SK-N-MC (cell line): ENCODE data around the gene ODF2L.

ENCODE experiments used
- DNase-seq: peaks from one replicate; pipeline ENCODE4 v3.0.0-alpha.2; 2011; ENCODE audit warnings: low read depth, low spot score
- H3K27ac ChIP-seq: fragments of 200-600 bp; sonication (generic); 2 replicates; pipeline ENCODE4 v1.5.1; 2016; ENCODE audit warnings: mixed run types
- H3K36me3 ChIP-seq: fragments of 200-600 bp; sonication (generic); 2 replicates; pipeline ENCODE4 v1.6.1; 2017; ENCODE audit warnings: antibody characterized with exemption, low read length, mixed read lengths; ENCODE audit not compliant: insufficient read depth
- H3K4me3 ChIP-seq: fragments of 200-600 bp; sonication (generic); 2 replicates; pipeline ENCODE4 v1.5.1; 2016
- H3K9ac ChIP-seq: fragments of 200-600 bp; sonication (generic); 2 replicates; pipeline ENCODE4 v1.8.0; 2017; ENCODE audit warnings: mixed run types, mixed read lengths; ENCODE audit not compliant: insufficient read length
- H3K9me3 ChIP-seq: fragments of 200-600 bp; sonication (generic); 2 replicates; pipeline ENCODE4 v1.6.1; 2017; ENCODE audit warnings: low read depth, mild to moderate bottlenecking, antibody characterized with exemption, low read length, moderate library complexity, mixed read lengths
- EZH2 ChIP-seq: fragments of 200-600 bp; sonication (generic); IDR thresholded peaks from one replicate; pipeline ENCODE4 v1.6.1; 2017; ENCODE audit warnings: antibody characterized with exemption
- FOXP2 ChIP-seq: optimal IDR thresholded peaks from 2 replicates; pipeline ENCODE3; 2011; ENCODE audit warnings: mild to moderate bottlenecking, moderate library complexity; ENCODE audit not compliant: insufficient read depth; ENCODE audit errors: extremely low read length, control extremely low read depth
- POLR2AphosphoS5 ChIP-seq: IDR thresholded peaks from 2 replicates; pipeline ENCODE4 v1.6.1; 2012; ENCODE audit warnings: mild to moderate bottlenecking, low read depth, low read length, borderline replicate concordance

Gene ODF2L

GRCh38 chr1:86346388-86346787 lies 49.7 kb downstream of the ODF2L start:
- Histone ChIP-seq H3K9me3 (no peaks in the 10 kb centered on the region), H3K4me3 (no peak overlapping the region), H3K36me3 (no peaks in the 10 kb centered on the region), H3K9ac (no peak overlapping the region), H3K27ac (no peak overlapping the region)
- DNase-seq: no peak
- TF ChIP-seq EZH2 (no peak), POLR2AphosphoS5 (no peak), FOXP2 (no peak)

GRCh38 chr1:86345042-86345441 lies 51.1 kb downstream of the ODF2L start:
- no peaks in the 10 kb centered on the region for H3K36me3 ChIP-seq
- H3K9me3 ChIP-seq: no peaks in the 10 kb centered on the region
- TF ChIP-seq POLR2AphosphoS5: no peak
- TF ChIP-seq FOXP2: no peak
- no peak for TF ChIP-seq EZH2
- DNase-seq: no peak
- no peak overlapping the region for H3K27ac ChIP-seq
- H3K9ac ChIP-seq: no peak overlapping the region
- H3K4me3 ChIP-seq: no peak overlapping the region

- Histone ChIP-seq H3K36me3 (no peaks in the 10 kb centered on the region), H3K9ac (no peak overlapping the region), H3K27ac (peak overlapping the region; percentile 73; the same call in 1 of the 2 replicates), H3K4me3 (no peak overlapping the region), H3K9me3 (no peaks in the 10 kb centered on the region)
- TF ChIP-seq FOXP2 (no peak), POLR2AphosphoS5 (no peak), EZH2 (no peak)
- DNase-seq: no peak
Observed at GRCh38 chr1:86339906-86340305, 56.2 kb downstream of the ODF2L start.

GRCh38 chr1:86339014-86339812 lies 56.9 kb downstream of the ODF2L start:
- DNase-seq: no peak

GRCh38 chr1:86335916-86336315 lies 60.2 kb downstream of the ODF2L start:
- DNase-seq: no peak
- H3K9me3 ChIP-seq: no peaks in the 10 kb centered on the region
- no peak overlapping the region for H3K27ac ChIP-seq
- TF ChIP-seq EZH2: no peak
- no peak for TF ChIP-seq FOXP2
- no peak for TF ChIP-seq POLR2AphosphoS5
- H3K9ac ChIP-seq: no peak overlapping the region
- H3K36me3 ChIP-seq: no peaks in the 10 kb centered on the region
- no peak overlapping the region for H3K4me3 ChIP-seq

More at GRCh38 chr1:86339014-86339812, 56.9 kb downstream of the ODF2L start:
- peak overlapping the region; percentile 73; the same call in 1 of the 2 replicates for H3K27ac ChIP-seq
- H3K9me3 ChIP-seq: no peaks in the 10 kb centered on the region
- H3K36me3 ChIP-seq: no peaks in the 10 kb centered on the region
- TF ChIP-seq EZH2 (no peak), FOXP2 (no peak), POLR2AphosphoS5 (no peak)
- H3K9ac ChIP-seq: no peak overlapping the region
- H3K4me3 ChIP-seq: 0 out of 2 replicates have a peak overlapping the region, but pooled peaks have one; percentile 15

GRCh38 chr1:86325264-86325663 lies 70.9 kb downstream of the ODF2L start:
- H3K9ac ChIP-seq: no peak overlapping the region
- no peak overlapping the region for H3K4me3 ChIP-seq
- H3K36me3 ChIP-seq: no peaks in the 10 kb centered on the region
- no peak overlapping the region for H3K27ac ChIP-seq
- no peak for TF ChIP-seq POLR2AphosphoS5
- no peak for TF ChIP-seq EZH2
- H3K9me3 ChIP-seq: no peaks in the 10 kb centered on the region
- no peak for DNase-seq

- no peak overlapping the region for H3K27ac ChIP-seq
- H3K4me3 ChIP-seq: no peak overlapping the region
- DNase-seq: no peak
- H3K36me3 ChIP-seq: no peaks in the 10 kb centered on the region
- no peak for TF ChIP-seq POLR2AphosphoS5
- TF ChIP-seq EZH2: no peak
- no peak for TF ChIP-seq FOXP2
- H3K9me3 ChIP-seq: no peaks in the 10 kb centered on the region
- no peak overlapping the region for H3K9ac ChIP-seq
Observed at GRCh38 chr1:86324130-86324822, 71.8 kb downstream of the ODF2L start.

- no peak for TF ChIP-seq POLR2AphosphoS5
- TF ChIP-seq FOXP2: no peak
- TF ChIP-seq EZH2: no peak
- H3K36me3 ChIP-seq: no peaks in the 10 kb centered on the region
- DNase-seq: no peak
- no peak overlapping the region for H3K27ac ChIP-seq
- no peaks in the 10 kb centered on the region for H3K9me3 ChIP-seq
- H3K4me3 ChIP-seq: no peak overlapping the region
- no peak overlapping the region for H3K9ac ChIP-seq
Observed at GRCh38 chr1:86322241-86322640, 73.9 kb downstream of the ODF2L start.

GRCh38 chr1:86318436-86318835 lies 77.7 kb downstream of the ODF2L start:
- DNase-seq: no peak
- Histone ChIP-seq H3K9me3 (no peaks in the 10 kb centered on the region), H3K36me3 (no peaks in the 10 kb centered on the region), H3K4me3 (no peak overlapping the region), H3K27ac (no peak overlapping the region), H3K9ac (no peak overlapping the region)
- TF ChIP-seq FOXP2: no peak
- TF ChIP-seq POLR2AphosphoS5: no peak
- no peak for TF ChIP-seq EZH2
